T-helper 2 cell treated with Interferon-gamma antibody and Interleukin-4, amounts not matched to agents 5 μg/mL and 100 μg/mL, for 36 hours (primary cell): ENCODE measurements around the gene PANX1.
A peak's percentile ranks its signal among the peaks of the same experiment; 100 is the strongest.

Source experiments
- DNase-seq: peaks from one replicate; pipeline ENCODE4 v3.0.0; 2021; ENCODE audit warnings: low spot score
- H3K27ac Mint-ChIP-seq: one replicate; pipeline ENCODE4 v1.8.0; 2021; ENCODE audit warnings: mild to moderate bottlenecking, mixed read lengths
- H3K27me3 Mint-ChIP-seq: one replicate; pipeline ENCODE4 v1.8.0; 2021; ENCODE audit warnings: low read depth, mixed read lengths
- H3K36me3 Mint-ChIP-seq: one replicate; pipeline ENCODE4 v1.8.0; 2021; ENCODE audit warnings: low read depth, mixed read lengths
- H3K4me1 Mint-ChIP-seq: one replicate; pipeline ENCODE4 v1.8.0; 2021; ENCODE audit warnings: low read depth, mixed read lengths
- H3K4me3 Mint-ChIP-seq: one replicate; pipeline ENCODE4 v1.8.0; 2022; ENCODE audit warnings: mild to moderate bottlenecking, moderate library complexity, mixed read lengths
- H3K9me3 Mint-ChIP-seq: one replicate; pipeline ENCODE4 v1.8.0; 2021; ENCODE audit warnings: mixed read lengths

The PANX1 gene, protein sequence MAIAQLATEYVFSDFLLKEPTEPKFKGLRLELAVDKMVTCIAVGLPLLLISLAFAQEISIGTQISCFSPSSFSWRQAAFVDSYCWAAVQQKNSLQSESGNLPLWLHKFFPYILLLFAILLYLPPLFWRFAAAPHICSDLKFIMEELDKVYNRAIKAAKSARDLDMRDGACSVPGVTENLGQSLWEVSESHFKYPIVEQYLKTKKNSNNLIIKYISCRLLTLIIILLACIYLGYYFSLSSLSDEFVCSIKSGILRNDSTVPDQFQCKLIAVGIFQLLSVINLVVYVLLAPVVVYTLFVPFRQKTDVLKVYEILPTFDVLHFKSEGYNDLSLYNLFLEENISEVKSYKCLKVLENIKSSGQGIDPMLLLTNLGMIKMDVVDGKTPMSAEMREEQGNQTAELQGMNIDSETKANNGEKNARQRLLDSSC

DNA sequence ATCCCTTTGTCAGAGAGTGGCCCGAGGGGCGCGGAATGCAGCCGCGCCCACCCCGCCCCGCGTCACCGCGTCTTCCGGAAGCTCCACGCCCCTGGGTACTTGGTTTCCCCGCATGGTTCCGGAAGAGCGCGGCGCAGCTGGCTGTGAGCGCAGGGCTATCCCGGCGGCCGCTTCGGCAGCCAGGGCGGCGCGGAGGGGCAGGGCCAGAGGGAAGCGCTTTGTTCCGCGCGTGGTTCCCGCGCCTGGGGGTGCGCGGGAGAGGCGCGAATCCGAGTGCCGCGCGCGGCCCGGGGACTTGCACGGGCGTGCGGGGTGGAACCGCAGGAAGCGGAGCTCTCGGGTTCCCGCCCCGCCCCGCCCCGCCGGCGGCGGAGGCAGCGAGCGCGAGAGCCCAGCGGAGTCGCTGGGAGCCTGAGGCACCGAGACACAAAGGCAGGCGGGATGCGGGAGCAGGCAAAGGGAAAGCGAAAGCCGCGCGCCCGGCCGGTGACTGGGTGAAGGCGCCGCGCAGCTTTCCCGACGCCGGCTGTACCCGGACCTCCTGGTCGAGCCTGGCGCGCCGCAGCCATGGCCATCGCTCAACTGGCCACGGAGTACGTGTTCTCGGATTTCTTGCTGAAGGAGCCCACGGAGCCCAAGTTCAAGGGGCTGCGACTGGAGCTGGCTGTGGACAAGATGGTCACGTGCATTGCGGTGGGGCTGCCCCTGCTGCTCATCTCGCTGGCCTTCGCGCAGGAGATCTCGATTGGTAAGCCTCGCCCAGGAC lies at the start of gene PANX1:
Gene PANX1, plus strand, starts transcription at position 96 of the 766 bp plus-strand sequence. Its CDS starts 472 bp downstream, at position 568.
- peak; percentile 74 for DNase-seq
- H3K4me1 Mint-ChIP-seq = peaks cover 18% of the 10 kb centered on the region
- H3K27me3 Mint-ChIP-seq = no peaks in the 10 kb centered on the region
- peak within 1 kb of the TSS; percentile 90 for H3K27ac Mint-ChIP-seq
- no peaks in the 10 kb centered on the region for H3K36me3 Mint-ChIP-seq
- no peaks in the 10 kb centered on the region for H3K9me3 Mint-ChIP-seq
- peak within 1 kb of the TSS; percentile 88 for H3K4me3 Mint-ChIP-seq

DNA sequence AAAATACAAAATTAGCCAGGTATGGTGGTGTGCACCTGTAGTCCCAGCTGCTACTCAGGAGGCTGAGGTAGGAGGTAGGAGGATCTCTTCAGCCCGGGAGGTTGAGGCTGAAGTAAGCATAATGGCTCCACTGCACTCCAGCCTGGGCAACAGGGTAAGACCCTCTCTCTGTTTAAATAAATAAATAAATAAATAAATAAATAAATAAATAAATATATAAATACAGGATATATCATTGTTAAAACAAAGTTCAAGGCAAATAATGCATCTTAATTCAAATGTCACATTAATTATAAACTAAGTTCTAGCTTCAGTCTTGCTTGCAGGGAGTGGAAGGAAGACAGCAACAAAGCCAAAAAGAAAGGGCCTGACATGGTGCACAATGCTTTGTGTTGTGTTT lies 44.5 kb upstream of the PANX1 start:
- no peaks in the 10 kb centered on the region for H3K9me3 Mint-ChIP-seq
- H3K4me3 Mint-ChIP-seq = no peak overlapping the region
- H3K36me3 Mint-ChIP-seq = no peaks in the 10 kb centered on the region
- no peak for DNase-seq
- H3K27ac Mint-ChIP-seq = no peak overlapping the region
- H3K27me3 Mint-ChIP-seq = no peaks in the 10 kb centered on the region
- no peaks in the 10 kb centered on the region for H3K4me1 Mint-ChIP-seq

DNA sequence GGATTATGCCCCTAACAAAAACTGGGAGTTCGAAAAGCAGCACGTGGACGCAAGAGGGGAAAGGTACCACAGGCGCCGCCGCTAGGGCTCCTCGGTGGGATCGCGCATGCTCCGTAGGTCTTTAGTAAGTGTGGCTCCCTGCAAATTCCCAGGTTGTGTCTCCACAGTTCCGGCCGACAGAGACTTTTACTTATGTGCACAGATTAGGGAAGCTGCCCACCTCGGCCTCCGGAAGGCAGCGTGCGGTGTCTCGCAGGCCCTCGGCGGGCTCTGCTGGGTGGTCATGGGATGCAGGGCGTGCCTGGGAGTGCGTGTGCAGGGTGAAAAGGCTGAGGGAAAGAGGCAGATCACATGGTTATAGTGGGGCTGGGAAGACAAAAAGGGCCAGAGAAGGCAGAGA lies 39.7 kb upstream of the PANX1 start:
- H3K27me3 Mint-ChIP-seq = no peaks in the 10 kb centered on the region
- no peaks in the 10 kb centered on the region for H3K36me3 Mint-ChIP-seq
- no peaks in the 10 kb centered on the region for H3K9me3 Mint-ChIP-seq
- no peak overlapping the region for H3K4me3 Mint-ChIP-seq
- no peak for DNase-seq
- H3K27ac Mint-ChIP-seq = no peak overlapping the region
- H3K4me1 Mint-ChIP-seq = no peaks in the 10 kb centered on the region

GRCh38 chr11:94089341-94089740 lies 39.3 kb upstream of the PANX1 start:
- no peaks in the 10 kb centered on the region for H3K27me3 Mint-ChIP-seq
- H3K36me3 Mint-ChIP-seq = no peaks in the 10 kb centered on the region
- DNase-seq = no peak
- no peaks in the 10 kb centered on the region for H3K9me3 Mint-ChIP-seq
- H3K4me3 Mint-ChIP-seq = no peak overlapping the region
- H3K4me1 Mint-ChIP-seq = no peaks in the 10 kb centered on the region
- H3K27ac Mint-ChIP-seq = no peak overlapping the region

DNA sequence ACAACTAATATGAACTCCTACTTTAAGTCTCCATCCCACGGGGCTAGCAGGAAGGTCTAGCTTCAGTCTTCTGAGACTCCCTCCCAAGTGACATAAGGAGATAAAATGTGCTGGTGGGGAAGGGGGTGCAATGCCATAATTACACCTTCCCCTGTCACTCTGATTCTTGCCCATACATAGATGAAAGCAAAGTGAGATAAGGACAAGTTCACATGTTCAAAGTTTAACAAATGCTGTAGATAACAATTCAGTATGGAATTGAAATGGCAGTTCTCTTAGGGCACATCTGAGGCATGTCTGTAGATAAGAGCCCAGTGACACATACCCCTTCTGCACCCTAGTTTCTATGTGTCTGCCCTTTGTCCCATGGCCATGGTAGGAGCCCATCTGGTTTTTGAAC lies 38.2 kb upstream of the PANX1 start:
- no peaks in the 10 kb centered on the region for H3K27me3 Mint-ChIP-seq
- DNase-seq = no peak
- H3K27ac Mint-ChIP-seq = no peak overlapping the region
- no peaks in the 10 kb centered on the region for H3K9me3 Mint-ChIP-seq
- H3K4me3 Mint-ChIP-seq = no peak overlapping the region
- H3K4me1 Mint-ChIP-seq = no peaks in the 10 kb centered on the region
- H3K36me3 Mint-ChIP-seq = no peaks in the 10 kb centered on the region

- Mint-ChIP-seq H3K9me3 (no peaks in the 10 kb centered on the region), H3K27me3 (no peaks in the 10 kb centered on the region), H3K36me3 (no peaks in the 10 kb centered on the region), H3K4me1 (no peaks in the 10 kb centered on the region), H3K27ac (no peak overlapping the region), H3K4me3 (no peak overlapping the region)
- no peak for DNase-seq
These were observed 37.5 kb upstream of the PANX1 start for GRCh38 chr11:94091091-94091490.

GRCh38 chr11:94100253-94100652 lies 28.4 kb upstream of the PANX1 start:
- H3K4me1 Mint-ChIP-seq = no peaks in the 10 kb centered on the region
- no peak for DNase-seq
- H3K9me3 Mint-ChIP-seq = no peaks in the 10 kb centered on the region
- H3K4me3 Mint-ChIP-seq = no peak overlapping the region
- no peaks in the 10 kb centered on the region for H3K36me3 Mint-ChIP-seq
- no peaks in the 10 kb centered on the region for H3K27me3 Mint-ChIP-seq
- H3K27ac Mint-ChIP-seq = no peak overlapping the region

GRCh38 chr11:94103471-94103870 lies 25.2 kb upstream of the PANX1 start:
- no peak overlapping the region for H3K4me3 Mint-ChIP-seq
- H3K27ac Mint-ChIP-seq = no peak overlapping the region
- no peaks in the 10 kb centered on the region for H3K9me3 Mint-ChIP-seq
- H3K36me3 Mint-ChIP-seq = no peaks in the 10 kb centered on the region
- H3K4me1 Mint-ChIP-seq = no peaks in the 10 kb centered on the region
- no peaks in the 10 kb centered on the region for H3K27me3 Mint-ChIP-seq
- DNase-seq = no peak

- Mint-ChIP-seq H3K4me3 (no peak overlapping the region), H3K27ac (no peak overlapping the region), H3K4me1 (no peaks in the 10 kb centered on the region), H3K27me3 (no peaks in the 10 kb centered on the region), H3K9me3 (no peaks in the 10 kb centered on the region), H3K36me3 (no peaks in the 10 kb centered on the region)
- no peak for DNase-seq
These were observed 23.9 kb upstream of the PANX1 start for GRCh38 chr11:94104734-94105133.

DNA sequence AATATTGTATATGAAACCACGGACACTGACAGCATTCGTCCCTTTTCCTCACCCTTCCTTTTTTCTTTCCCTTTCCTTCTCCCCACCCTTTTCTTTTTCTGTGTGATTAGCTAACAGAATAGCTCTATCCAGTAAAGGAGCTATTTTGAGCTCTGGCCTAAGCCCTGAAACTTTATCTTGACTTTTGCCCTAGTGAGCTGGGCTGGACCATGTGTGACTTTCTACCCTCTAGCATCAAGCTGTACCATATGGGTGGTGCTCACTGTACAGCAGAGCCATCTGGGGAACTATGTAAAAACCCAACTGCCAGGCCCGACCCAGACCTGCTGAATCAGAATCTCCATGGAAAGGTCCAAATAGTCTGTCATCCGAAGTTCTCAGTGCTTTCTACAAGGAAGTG lies 21.9 kb upstream of the PANX1 start:
- no peak overlapping the region for H3K4me3 Mint-ChIP-seq
- H3K36me3 Mint-ChIP-seq = no peaks in the 10 kb centered on the region
- no peak overlapping the region for H3K27ac Mint-ChIP-seq
- H3K4me1 Mint-ChIP-seq = no peaks in the 10 kb centered on the region
- H3K9me3 Mint-ChIP-seq = no peaks in the 10 kb centered on the region
- no peak for DNase-seq
- no peaks in the 10 kb centered on the region for H3K27me3 Mint-ChIP-seq

DNA sequence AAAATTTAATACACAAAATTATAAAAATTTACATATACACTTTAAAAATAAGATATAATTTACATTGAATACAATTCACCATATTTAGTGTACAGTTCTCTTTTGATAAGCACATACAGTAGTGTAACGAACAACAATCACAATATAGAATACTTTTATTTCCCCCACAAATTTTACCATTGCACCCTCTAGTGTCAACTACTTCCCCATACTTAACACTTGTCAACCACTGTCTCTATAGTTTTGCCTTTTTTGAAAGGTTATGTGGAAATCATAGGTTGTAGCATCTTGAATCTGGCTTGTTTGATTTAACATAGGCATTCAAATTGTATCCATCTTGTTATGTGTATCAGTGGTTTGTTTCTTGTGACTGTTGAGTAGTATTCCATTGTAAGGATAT lies 21.3 kb upstream of the PANX1 start:
- no peak overlapping the region for H3K27ac Mint-ChIP-seq
- H3K9me3 Mint-ChIP-seq = no peaks in the 10 kb centered on the region
- no peaks in the 10 kb centered on the region for H3K36me3 Mint-ChIP-seq
- DNase-seq = no peak
- H3K4me3 Mint-ChIP-seq = no peak overlapping the region
- H3K27me3 Mint-ChIP-seq = no peaks in the 10 kb centered on the region
- H3K4me1 Mint-ChIP-seq = no peaks in the 10 kb centered on the region

GRCh38 chr11:94111241-94111640 lies 17.4 kb upstream of the PANX1 start:
- H3K27me3 Mint-ChIP-seq = peaks cover 10% of the 10 kb centered on the region
- H3K9me3 Mint-ChIP-seq = no peaks in the 10 kb centered on the region
- no peak for DNase-seq
- no peak overlapping the region for H3K4me3 Mint-ChIP-seq
- H3K27ac Mint-ChIP-seq = no peak overlapping the region
- H3K4me1 Mint-ChIP-seq = no peaks in the 10 kb centered on the region
- no peaks in the 10 kb centered on the region for H3K36me3 Mint-ChIP-seq

DNA sequence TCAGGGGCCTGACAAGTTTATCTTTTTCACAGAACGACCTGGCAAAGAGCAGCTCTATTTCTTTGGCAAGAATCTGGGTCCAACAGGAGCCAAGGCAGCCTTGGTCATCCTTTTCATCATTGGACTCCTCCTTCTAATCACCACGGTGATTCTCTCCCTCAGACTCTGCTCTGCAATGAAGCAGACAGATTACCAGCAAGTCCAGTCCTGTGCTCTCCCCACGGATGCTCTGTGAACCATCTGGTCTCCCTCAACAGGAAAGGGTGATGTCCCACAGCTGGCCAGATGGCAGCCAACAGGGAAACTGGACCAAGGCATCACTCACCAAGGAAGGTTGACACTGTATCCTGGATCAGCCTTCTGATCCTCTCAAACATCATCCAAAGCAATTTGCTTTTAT lies 17.0 kb upstream of the PANX1 start:
- H3K36me3 Mint-ChIP-seq = no peaks in the 10 kb centered on the region
- no peak for DNase-seq
- peaks cover 10% of the 10 kb centered on the region for H3K27me3 Mint-ChIP-seq
- no peak overlapping the region for H3K27ac Mint-ChIP-seq
- H3K4me1 Mint-ChIP-seq = no peaks in the 10 kb centered on the region
- no peaks in the 10 kb centered on the region for H3K9me3 Mint-ChIP-seq
- H3K4me3 Mint-ChIP-seq = no peak overlapping the region

- Mint-ChIP-seq H3K27me3 (peaks cover 11% of the 10 kb centered on the region), H3K27ac (no peak overlapping the region), H3K4me1 (no peaks in the 10 kb centered on the region), H3K9me3 (no peaks in the 10 kb centered on the region), H3K36me3 (no peaks in the 10 kb centered on the region), H3K4me3 (no peak overlapping the region)
- no peak for DNase-seq
These were observed 16.3 kb upstream of the PANX1 start for GRCh38 chr11:94112206-94112953.
